ENCODE measurements around the gene CACNA1B. TPM values are rescaled to one million over a fixed set of nuclear protein-coding genes. Genes with fewer than 3 reads are reported as not detected.

Gene CACNA1B
- polyA plus RNA-seq, 1 of the 3 experiments (the other 2 are of a cell fraction) = 0.03 TPM

- ChIA-PET POLR2A (no interaction called here), CTCF (interaction anchor here (0.5 kb wide), 1 partner anchor 198 kb away, joined by 3 read pairs; no protein-coding TSS in a partner anchor)
- Histone ChIP-seq H3K27ac (ENCODE audit: low read depth in 2 of 2, low read length in 1 of 2) (no peak overlapping the region), H4K20me1 (ENCODE audit: insufficient read depth) (no peaks in the 10 kb centered on the region), H2AFZ (ENCODE audit: low read depth) (no peak overlapping the region), H3K79me2 (ENCODE audit: insufficient read depth) (no peaks in the 10 kb centered on the region), H3K4me2 (no peak overlapping the region), H3K4me1 (ENCODE audit: control insufficient read depth in 1 of 2, insufficient read depth in 2 of 2, low read depth in 1 of 2, low read length in 1 of 2) (no peaks in the 10 kb centered on the region), H3F3A (replicated peaks; ENCODE audit: insufficient read depth) (no peaks in the 10 kb centered on the region), H3K36me3 (replicated peaks in 1 of 2; ENCODE audit: control insufficient read depth in 1 of 2, insufficient read depth in 2 of 2, low read length in 1 of 2) (no peaks in the 10 kb centered on the region), H3K9me3 (no peaks in the 10 kb centered on the region), H3K27me3 (ENCODE audit: insufficient read depth) (no peaks in the 10 kb centered on the region), H3K9me2 (no peaks in the 10 kb centered on the region), H3K4me3 (ENCODE audit: low read depth in 2 of 2, low read length in 1 of 2) (no peak overlapping the region), H3K9ac (no peak overlapping the region)
- DNase-seq = peak; percentile 19
- no peak for TF ChIP-seq ELF1 (IDR thresholded peaks at IDR 0.05)
- no peak for TF ChIP-seq GABPA (IDR thresholded peaks at IDR 0.05; ENCODE audit: low read depth)
- TF ChIP-seq MAX (IDR thresholded peaks at IDR 0.05; ENCODE audit: low read depth) = no peak
- no peak for TF ChIP-seq MXI1 (IDR thresholded peaks at IDR 0.05; ENCODE audit: low read depth, low read length)
- no peak for TF ChIP-seq GATA2 (CRISPR knock-in tag; IDR thresholded peaks at IDR 0.05)
- no peak for TF ChIP-seq EP300 (IDR thresholded peaks at IDR 0.05; ENCODE audit: borderline replicate concordance in 1 of 2, low read depth in 1 of 2, low read length in 1 of 2)
- no peak for TF ChIP-seq SIN3A (IDR thresholded peaks at IDR 0.05; ENCODE audit: borderline replicate concordance, low read depth, low read length)
- TF ChIP-seq FOXJ3 (CRISPR knock-in tag; IDR thresholded peaks at IDR 0.05) = no peak
- TF ChIP-seq USF2 (IDR thresholded peaks at IDR 0.05; ENCODE audit: borderline replicate concordance, low read depth, low read length) = no peak
- no peak for TF ChIP-seq RCOR1 (IDR thresholded peaks at IDR 0.05; ENCODE audit: low read length)
- no peak for TF ChIP-seq ZBTB33 (IDR thresholded peaks at IDR 0.05; ENCODE audit: borderline replicate concordance, low read depth)
- no peak for TF ChIP-seq RAD21 (IDR thresholded peaks at IDR 0.05; ENCODE audit: low read length)
- TF ChIP-seq JUND (IDR thresholded peaks at IDR 0.05) = no peak
- TF ChIP-seq TEAD4 (IDR thresholded peaks at IDR 0.05; ENCODE audit: borderline replicate concordance, insufficient read depth) = no peak
- TF ChIP-seq RFX5 (IDR thresholded peaks at IDR 0.05; ENCODE audit: low read length) = no peak
- TF ChIP-seq REST (IDR thresholded peaks at IDR 0.05; ENCODE audit: low read depth, low read length) = no peak
- no peak for TF ChIP-seq FOSL2 (IDR thresholded peaks at IDR 0.05; ENCODE audit: borderline replicate concordance, low read depth)
- TF ChIP-seq CHD2 (IDR thresholded peaks at IDR 0.05; ENCODE audit: low read length, partially characterized antibody) = no peak
- TF ChIP-seq USF1 (IDR thresholded peaks at IDR 0.05; ENCODE audit: borderline replicate concordance, low read depth) = no peak
- 13% methylated on average over 5 of the region's 5 CpGs for WGBS (ENCODE audit: low lambda C conversion rate)
Measured at GRCh38 chr9:137913771-137914767, 36.5 kb downstream of the CACNA1B start.

Measured in SK-N-SH (cell line).